Amniotic stem cell (primary cell): Measurements from ENCODE around the gene UXS1.

Experiments used
- DNase-seq: peaks from one replicate; lab custom pipeline; 2025; lab: John Stamatoyannopoulos, UW

The UXS1 gene

GRCh38 chr2:106130251-106130998 lies 63.7 kb downstream of the UXS1 start:
- DNase-seq = no peak

GRCh38 chr2:106129592-106129991 lies 64.5 kb downstream of the UXS1 start:
- DNase-seq = no peak

GRCh38 chr2:106129150-106129549 lies 65.0 kb downstream of the UXS1 start:
- DNase-seq = no peak

- no peak for DNase-seq
Measured at GRCh38 chr2:106127776-106128268, 66.3 kb downstream of the UXS1 start.

GRCh38 chr2:106127282-106127771 lies 66.8 kb downstream of the UXS1 start:
- DNase-seq = no peak

GRCh38 chr2:106126705-106127281 lies 67.3 kb downstream of the UXS1 start:
- DNase-seq = no peak

GRCh38 chr2:106126295-106126694 lies 67.8 kb downstream of the UXS1 start:
- no peak for DNase-seq

GRCh38 chr2:106124905-106125549 lies 69.1 kb downstream of the UXS1 start:
- no peak for DNase-seq

- no peak for DNase-seq
Measured at GRCh38 chr2:106124106-106124756, 69.9 kb downstream of the UXS1 start.

GRCh38 chr2:106122157-106122556 lies 71.9 kb downstream of the UXS1 start:
- DNase-seq = no peak

- DNase-seq = no peak
Measured at GRCh38 chr2:106120432-106120831, 73.7 kb downstream of the UXS1 start.

GRCh38 chr2:106119074-106119473 lies 75.0 kb downstream of the UXS1 start:
- no peak for DNase-seq

- no peak for DNase-seq
Measured at GRCh38 chr2:106117882-106118684, 76.0 kb downstream of the UXS1 start.

GRCh38 chr2:106117347-106117746 lies 76.8 kb downstream of the UXS1 start:
- no peak for DNase-seq

GRCh38 chr2:106116248-106116647 lies 77.9 kb downstream of the UXS1 start:
- DNase-seq = no peak

- no peak for DNase-seq
Measured at GRCh38 chr2:106115665-106116064, 78.4 kb downstream of the UXS1 start.

GRCh38 chr2:106115250-106115649 lies 78.9 kb downstream of the UXS1 start:
- no peak for DNase-seq

- no peak for DNase-seq
Measured at GRCh38 chr2:106114166-106114565, 79.9 kb downstream of the UXS1 start.

GRCh38 chr2:106113361-106113966 lies 80.6 kb downstream of the UXS1 start:
- no peak for DNase-seq

- no peak for DNase-seq
Measured at GRCh38 chr2:106111882-106112571, 82.1 kb downstream of the UXS1 start.
